ENCODE measurements around the gene NEURL1. TPM values are rescaled to one million over a fixed set of nuclear protein-coding genes. Genes with fewer than 3 reads are reported as not detected.

NEURL1 gene
- total and polyA plus RNA-seq, 2 donors (not counting 3 experiments of a cell fraction or from before 2014, with no cell fraction given), result 0.06 to 0.22 TPM

- H3K79me2 ChIP-seq (ENCODE audit: control insufficient read depth, insufficient read depth, low read length), result peaks cover 7% of the 10 kb centered on the region
- H3K9ac ChIP-seq (replicated peaks; ENCODE audit: extremely low read depth, insufficient read depth, low read length), result no peak overlapping the region
- dilution Hi-C loops (cut with MboI; ENCODE audit: extremely low pct_ligation_motif_present, low sequenced_read_pairs) (no loop called here), intact Hi-C loops (cut with micrococcal nuclease) (loop anchor here (2.0 kb wide), 1 partner anchor 33 kb away; no protein-coding TSS in a partner anchor)
- ChIA-PET CTCF (interaction anchor here (0.9 to 2.5 kb wide), 5 partner anchors 15 to 143 kb away, joined by 3 to 8 read pairs (median 4); no protein-coding TSS in a partner anchor), POLR2A (no interaction called here)
- H3K9me3 ChIP-seq (replicated peaks; ENCODE audit: control insufficient read depth, insufficient read depth, low read length), result no peaks in the 10 kb centered on the region
- H2AFZ ChIP-seq (ENCODE audit: low read depth, low read length), result no peak overlapping the region
- DNase-seq (ENCODE audit: low read depth, low spot score) (no peak), FAIRE-seq (no peak)
- H3K36me3 ChIP-seq (ENCODE audit: control insufficient read depth in 2 of 2, extremely low read depth in 1 of 2, insufficient read depth in 2 of 2, low read length in 2 of 2), result peaks cover 5 to 18% of the 10 kb centered on the region in 2 experiments
- peaks cover 55% of the 10 kb centered on the region for H3K4me1 ChIP-seq (ENCODE audit: control insufficient read depth, extremely low read depth, insufficient read depth, low read length)
- no peak overlapping the region for H3K4me2 ChIP-seq (ENCODE audit: insufficient read depth, low read length)
- no peak overlapping the region for H3K4me3 ChIP-seq (replicated peaks in 1 of 3; ENCODE audit: insufficient read depth in 1 of 3, low read depth in 1 of 3, low read length in 3 of 3)
- H3K27ac ChIP-seq (ENCODE audit: insufficient read depth, low read depth, low read length), result no peak overlapping the region
- BruUV-seq (replicated peaks), result no TSS peak
- no peaks in the 10 kb centered on the region for H3K27me3 ChIP-seq (ENCODE audit: control insufficient read depth in 2 of 2, insufficient read depth in 2 of 2, low read length in 2 of 2)
- H4K20me1 ChIP-seq (replicated peaks; ENCODE audit: control insufficient read depth, extremely low read depth, insufficient read depth, low read length), result no peaks in the 10 kb centered on the region
- no peaks in the 10 kb centered on the region for H3K9me1 ChIP-seq (replicated peaks; ENCODE audit: control insufficient read depth, extremely low read depth, insufficient read depth, low read length)
- TF ChIP-seq MAX (IDR thresholded peaks at IDR 0.05; ENCODE audit: insufficient read depth, insufficient read length), result no peak
- no peak for TF ChIP-seq JUN (IDR thresholded peaks at IDR 0.05; ENCODE audit: borderline replicate concordance, insufficient read depth, insufficient read length, low read depth)
- TF ChIP-seq EZH2 (IDR thresholded peaks at IDR 0.05; ENCODE audit: borderline replicate concordance, low read depth, low read length, severe bottlenecking), result no peak
- TF ChIP-seq POLR2AphosphoS5 (IDR thresholded peaks at IDR 0.05; ENCODE audit: insufficient read depth, low read depth, low read length), result no peak
- TF ChIP-seq FOS (IDR thresholded peaks at IDR 0.05; ENCODE audit: borderline replicate concordance, insufficient read depth, low read length), result no peak
- no peak for TF ChIP-seq POLR2A (IDR thresholded peaks at IDR 0.05; ENCODE audit: low read depth, low read length)
- no peak for TF ChIP-seq MYC (IDR thresholded peaks at IDR 0.05; ENCODE audit: low read depth, low read length)
- no peak for TF ChIP-seq CTCF (IDR thresholded peaks at IDR 0.05; ENCODE audit: extremely low read depth in 1 of 2, insufficient read depth in 1 of 2, low read depth in 1 of 2, low read length in 2 of 2)
- no peak for TF ChIP-seq GATA2 (IDR thresholded peaks at IDR 0.05; ENCODE audit: insufficient read depth, insufficient read length, low read depth, low read length)
Observed at GRCh38 chr10:103450201-103450695, 43.3 kb upstream of the NEURL1 start.

Measured in endothelial cell of umbilical vein (primary cell).